HepG2 (cell line): ENCODE measurements around the gene UQCRC1. TPM values are rescaled to one million over a fixed set of nuclear protein-coding genes. Genes with fewer than 3 reads are reported as not detected.

Experiments used
- ATAC-seq: fragments of 200-7000 bp; cut with Tn5 transposase; 3 replicates; pipeline ENCODE4 v1.9.1; 2020; ENCODE audit warnings: mild to moderate bottlenecking, moderate library complexity
- BruUV-seq: library from RNA; stranded (reverse); fragments of 400-500 nt; replicated peaks from 2 replicates; lab custom pipeline; 2021; lab: Mats Ljungman, UMichigan
- CTCF ChIA-PET: fragments of 300-600 bp; formaldehyde crosslinking; extraction: SDS; loops from one replicate; lab custom pipeline; 2021; ENCODE audit warnings: low total read pairs, inconsistent platforms, low intra/inter-chr PET ratio; lab: Yijun Ruan, JAX
- POLR2A ChIA-PET: fragments of 350-600 bp; sonication (Branson Sonifier 250); formaldehyde crosslinking; loops from one replicate; lab custom pipeline; 2020; ENCODE audit warnings: antibody characterized with exemption, inconsistent platforms; lab: Yijun Ruan, JAX
- DNase-seq: peaks from one replicate; pipeline ENCODE4 v3.0.0-alpha.2; 2015; ENCODE audit warnings: low spot score
- FAIRE-seq: peaks from 3 replicates; lab custom pipeline; 2011; peaks lifted over from hg19 to GRCh38; lab: Jason Lieb, UNC
- H2AFZ ChIP-seq: one replicate; pipeline ENCODE4 v1.6.1; 2011; ENCODE audit warnings: low read length, inconsistent platforms
- H3K27ac ChIP-seq: fragments of 300-600 bp; 3 replicates; pipeline ENCODE4 v1.8.0; 2011; ENCODE audit warnings: mixed run types, mild to moderate bottlenecking, mixed read lengths, low read length, inconsistent platforms; ENCODE audit not compliant: insufficient read depth; ENCODE audit errors: extremely low read length
- H3K27me3 ChIP-seq, 2 experiments: fragments of 200-600 bp in 1 of 2; 2 replicates in 1 of 2; 3 replicates in 1 of 2; pipeline versions ENCODE4 v1.6.0 to v1.8.0; 2011; ENCODE audit warnings: low read length in 2 of 2, mild to moderate bottlenecking in 2 of 2, moderate library complexity in 2 of 2, inconsistent platforms in 1 of 2; ENCODE audit not compliant: insufficient read depth in 2 of 2, control insufficient read depth in 1 of 2
- H3K36me3 ChIP-seq, 2 experiments: fragments of 200-600 bp in 1 of 2; replicated peaks in 1 of 2; 2 replicates in 1 of 2; 3 replicates in 1 of 2; pipeline versions ENCODE4 v1.5.1 to v1.8.0; 2011; ENCODE audit warnings: low read length in 2 of 2, inconsistent platforms in 1 of 2; ENCODE audit not compliant: insufficient read depth in 2 of 2, control insufficient read depth in 1 of 2
- H3K4me1 ChIP-seq: 2 replicates; pipeline ENCODE4 v1.5.1; 2012; ENCODE audit warnings: low read length, inconsistent platforms; ENCODE audit not compliant: insufficient read depth
- H3K4me2 ChIP-seq: 2 replicates; pipeline ENCODE4 v1.6.0; 2011; ENCODE audit warnings: low read depth, low read length, inconsistent platforms
- H3K4me3 ChIP-seq, 3 experiments: fragments of 200-600 bp in 1 of 3; sonication (generic), shearing (Covaris generic) in 1 of 3; replicated peaks in 1 of 3; 2 replicates each; pipeline ENCODE4 v1.5.1; 2011 to 2016; ENCODE audit warnings: low read length in 3 of 3, inconsistent platforms in 2 of 3, low read depth in 2 of 3, mild to moderate bottlenecking in 2 of 3, control low read depth in 1 of 3, mixed read lengths in 1 of 3; ENCODE audit not compliant: insufficient read depth in 1 of 3
- H3K79me2 ChIP-seq: one replicate; pipeline ENCODE4 v1.6.1; 2011; ENCODE audit warnings: low read length, inconsistent platforms; ENCODE audit not compliant: insufficient read depth
- H3K9ac ChIP-seq: 2 replicates; pipeline ENCODE4 v1.6.0; 2011; ENCODE audit warnings: mild to moderate bottlenecking, low read depth, low read length, inconsistent platforms; ENCODE audit not compliant: insufficient read depth
- H3K9me3 ChIP-seq: 2 replicates; pipeline ENCODE4 v1.5.1; 2012; ENCODE audit warnings: mild to moderate bottlenecking, low read length
- H4K20me1 ChIP-seq: 2 replicates; pipeline ENCODE4 v1.6.0; 2011; ENCODE audit warnings: inconsistent platforms, mild to moderate bottlenecking, low read length, moderate library complexity; ENCODE audit not compliant: insufficient read depth
- BCL6 ChIP-seq: IDR thresholded peaks from 2 replicates; pipeline ENCODE4 v1.6.1; 2016; ENCODE audit warnings: missing genetic modification reagents, missing compliant biosample characterization
- HDAC6 ChIP-seq: fragments of 200-600 bp; sonication (generic); IDR thresholded peaks from 2 replicates; pipeline ENCODE4 v1.7.0; 2017; ENCODE audit warnings: mild to moderate bottlenecking, antibody characterized with exemption, low read length, low read depth
- NCOA2 ChIP-seq: sonication (generic); formaldehyde crosslinking; IDR thresholded peaks from 2 replicates; pipeline ENCODE4 v1.8.0; 2022; ENCODE audit warnings: inconsistent platforms
- NFIC ChIP-seq: IDR thresholded peaks from 2 replicates; pipeline ENCODE4 v1.6.1; 2012; ENCODE audit warnings: mild to moderate bottlenecking, low read length, inconsistent platforms
- RBM39 ChIP-seq: fragments of 200-400 bp; formaldehyde crosslinking; IDR thresholded peaks from one replicate; pipeline ENCODE4 v1.6.1; 2018; ENCODE audit warnings: antibody characterized with exemption, mild to moderate bottlenecking, low read depth, low read length; ENCODE audit not compliant: poor library complexity, severe bottlenecking
- THAP11 ChIP-seq: IDR thresholded peaks from 2 replicates; pipeline ENCODE4 v1.6.1; 2016; ENCODE audit warnings: missing biosample characterization, missing genetic modification reagents
- ZBTB7B ChIP-seq: sonication (generic); formaldehyde crosslinking; IDR thresholded peaks from 2 replicates; pipeline ENCODE4 v1.4.0; 2020; ENCODE audit warnings: missing genetic modification reagents
- ZNF567 ChIP-seq: sonication (generic); formaldehyde crosslinking; IDR thresholded peaks from 2 replicates; pipeline ENCODE4 v1.8.1; 2023; ENCODE audit warnings: mild to moderate bottlenecking, missing genetic modification reagents, borderline replicate concordance
- ZSCAN20 ChIP-seq: sonication (generic); formaldehyde crosslinking; IDR thresholded peaks from 2 replicates; pipeline ENCODE4 v1.4.0; 2020; ENCODE audit warnings: missing genetic modification reagents, mild to moderate bottlenecking, borderline replicate concordance
- WGBS: methylation state at CpG from one replicate; pipeline ENCODE4 v1.1.6; 2017; ENCODE audit warnings: low lambda C conversion rate; 5-methylcytosine and 5-hydroxymethylcytosine counted together
- in situ Hi-C: cut with HindIII; loops from 2 replicates; pipeline ENCODE4 v1.10.0; 2017; ENCODE audit warnings: low pct_unique_long_range_greater_than_20kb; ENCODE audit not compliant: extremely low pct_ligation_motif_present
- intact Hi-C: fragments of 100-400 bp; cut with micrococcal nuclease; formaldehyde crosslinking; loops from one replicate; pipeline ENCODE4 v1.10.0; 2022; ENCODE audit not compliant: unreplicated experiment
- polyA plus RNA-seq, 8 experiments: library from polyadenylated mRNA; depleted of rRNA in 3 of 8; stranded (reverse) in 7 of 8; unstranded in 1 of 8; fragments of >200 nt; fragmentation: Illumina TruSeq in 4 of 8; extraction: Trizol in 4 of 8; gene quantifications; 2 replicates each; pipeline versions ENCODE4 v1.2.1 to v1.2.3, GENCODE V29; 2011 to 2016; ENCODE audit warnings: low read depth in 4 of 8, missing spikeins in 1 of 8, mixed read lengths in 1 of 8; ENCODE audit not compliant: insufficient read depth in 1 of 8
- total RNA-seq, 5 experiments: library from RNA; depleted of rRNA; stranded (reverse); fragments of >200 nt; fragmentation: Illumina TruSeq; extraction: Trizol; gene quantifications; 2 replicates each; pipeline ENCODE4 v1.2.3, GENCODE V29; 2016; ENCODE audit warnings: low read depth in 1 of 5
- TF ChIP-seq, protein P1 (sequence below): IDR thresholded peaks from 2 replicates; pipeline ENCODE4 v1.6.1; 2016
- TF ChIP-seq, protein P2 (sequence below): sonication (generic); formaldehyde crosslinking; IDR thresholded peaks from 2 replicates; pipeline ENCODE4 v1.5.1; 2020; ENCODE audit warnings: mild to moderate bottlenecking, missing genetic modification reagents, moderate library complexity

UQCRC1 gene
- total and polyA plus RNA-seq, 2 of the 13 experiments (the other 11 are each of a cell fraction or from before 2014, with no cell fraction given): 316 to 680 TPM

DNA sequence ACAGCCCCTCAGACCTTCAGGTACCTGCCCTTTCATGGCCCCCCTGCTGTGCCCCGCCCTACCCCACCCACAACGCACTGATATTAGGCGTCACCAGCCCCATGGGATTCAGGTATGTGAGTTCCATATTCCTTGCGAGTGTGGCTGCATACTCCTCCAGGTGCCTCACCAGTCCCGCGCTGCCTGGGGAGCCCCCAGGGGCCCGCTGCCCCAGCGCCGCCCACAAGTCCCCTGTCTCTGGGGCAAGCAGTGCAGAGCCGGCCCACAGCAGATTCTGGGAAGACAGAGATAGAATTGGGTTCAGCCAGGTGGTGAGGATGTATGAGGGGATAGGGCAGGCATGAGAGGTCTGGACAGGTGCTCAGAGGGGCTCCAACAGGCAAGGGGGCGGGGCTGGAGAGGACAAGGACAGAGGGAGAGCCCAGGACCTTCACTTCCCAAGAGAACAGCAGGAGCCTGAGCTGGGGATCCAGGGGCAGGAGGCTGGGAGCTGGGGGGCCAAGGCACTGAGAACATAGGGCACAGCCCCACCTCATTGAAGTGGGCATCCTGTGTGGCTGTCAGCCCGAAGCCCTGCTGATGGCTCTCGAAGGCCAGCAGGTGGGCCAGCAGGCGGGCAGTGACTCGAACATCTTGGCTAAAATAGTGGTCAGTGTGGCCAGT lies 38.9 kb upstream of the UQCRC1 start:
- no peak overlapping the region for H3K9ac ChIP-seq
- FAIRE-seq (no peak), DNase-seq (no peak), ATAC-seq (no peak)
- in situ Hi-C loops: no loop called here
- ChIA-PET CTCF (no interaction called here), POLR2A (no interaction called here)
- no peak overlapping the region for H3K4me3 ChIP-seq
- intact Hi-C loops: no loop called here
- H3K79me2 ChIP-seq: no peaks in the 10 kb centered on the region
- TF ChIP-seq THAP11 (CRISPR knock-in tag) (no peak), RBM39 (no peak), ZNF567 (CRISPR knock-in tag) (no peak)
- H3K4me1 ChIP-seq: peaks cover 10% of the 10 kb centered on the region; the same call in 1 of the 2 replicates
- no peaks in the 10 kb centered on the region for H4K20me1 ChIP-seq
- H3K9me3 ChIP-seq: no peaks in the 10 kb centered on the region
- H3K36me3 ChIP-seq: peaks cover 0 to 3% of the 10 kb centered on the region in 2 experiments; a peak in 3 of 5 replicates
- 77% methylated on average over 8 of the region's 15 CpGs for WGBS
- H2AFZ ChIP-seq: no peak overlapping the region
- H3K4me2 ChIP-seq: no peak overlapping the region
- no TSS peak for BruUV-seq
- H3K27ac ChIP-seq: no peak overlapping the region
- no peaks in the 10 kb centered on the region for H3K27me3 ChIP-seq

DNA sequence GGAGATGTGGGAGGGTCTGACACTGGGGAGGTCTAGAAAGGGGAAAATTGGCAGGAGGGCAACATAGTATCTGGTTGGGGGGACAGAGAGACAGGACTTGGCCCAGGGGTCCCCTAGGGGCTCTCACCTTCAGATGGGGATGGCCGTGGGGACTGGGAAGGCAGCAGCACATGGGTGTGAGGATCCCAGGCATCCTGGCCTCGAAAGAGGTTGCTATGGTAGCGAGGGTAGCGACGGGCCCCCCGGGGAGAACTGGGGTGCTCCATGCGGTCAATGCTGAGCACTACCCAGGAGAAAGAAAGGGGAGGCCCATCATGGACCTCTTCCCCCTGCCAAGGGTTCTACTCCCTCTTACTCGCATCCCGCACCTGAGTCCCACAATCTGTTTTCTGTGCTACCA lies 38.3 kb upstream of the UQCRC1 start:
- peaks cover 0 to 3% of the 10 kb centered on the region in 2 experiments; a peak in 3 of 5 replicates for H3K36me3 ChIP-seq
- no peak overlapping the region for H2AFZ ChIP-seq
- H3K27me3 ChIP-seq: no peaks in the 10 kb centered on the region
- no TSS peak for BruUV-seq
- no peaks in the 10 kb centered on the region for H4K20me1 ChIP-seq
- DNase-seq (no peak), ATAC-seq (no peak), FAIRE-seq (no peak)
- H3K27ac ChIP-seq: no peak overlapping the region
- H3K9ac ChIP-seq: no peak overlapping the region
- intact Hi-C loops (no loop called here), in situ Hi-C loops (no loop called here)
- H3K4me3 ChIP-seq: no peak overlapping the region
- no peak overlapping the region for H3K4me2 ChIP-seq
- POLR2A ChIA-PET: no interaction called here
- H3K9me3 ChIP-seq: no peaks in the 10 kb centered on the region
- H3K4me1 ChIP-seq: peaks cover 4% of the 10 kb centered on the region; the same call in 1 of the 2 replicates
- CTCF ChIA-PET: no interaction called here
- WGBS: 82% methylated on average over 3 of the region's 9 CpGs
- TF ChIP-seq NFIC (no peak), ZSCAN20 (CRISPR knock-in tag) (no peak), HDAC6 (no peak), BCL6 (CRISPR knock-in tag) (no peak), NCOA2 (CRISPR knock-in tag) (no peak), ZBTB7B (CRISPR knock-in tag) (no peak)
- TF ChIP-seq, protein P1, sequence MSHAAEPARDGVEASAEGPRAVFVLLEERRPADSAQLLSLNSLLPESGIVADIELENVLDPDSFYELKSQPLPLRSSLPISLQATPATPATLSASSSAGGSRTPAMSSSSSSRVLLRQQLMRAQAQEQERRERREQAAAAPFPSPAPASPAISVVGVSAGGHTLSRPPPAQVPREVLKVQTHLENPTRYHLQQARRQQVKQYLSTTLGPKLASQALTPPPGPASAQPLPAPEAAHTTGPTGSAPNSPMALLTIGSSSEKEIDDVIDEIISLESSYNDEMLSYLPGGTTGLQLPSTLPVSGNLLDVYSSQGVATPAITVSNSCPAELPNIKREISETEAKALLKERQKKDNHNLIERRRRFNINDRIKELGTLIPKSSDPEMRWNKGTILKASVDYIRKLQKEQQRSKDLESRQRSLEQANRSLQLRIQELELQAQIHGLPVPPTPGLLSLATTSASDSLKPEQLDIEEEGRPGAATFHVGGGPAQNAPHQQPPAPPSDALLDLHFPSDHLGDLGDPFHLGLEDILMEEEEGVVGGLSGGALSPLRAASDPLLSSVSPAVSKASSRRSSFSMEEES: no peak
- TF ChIP-seq, protein P2, sequence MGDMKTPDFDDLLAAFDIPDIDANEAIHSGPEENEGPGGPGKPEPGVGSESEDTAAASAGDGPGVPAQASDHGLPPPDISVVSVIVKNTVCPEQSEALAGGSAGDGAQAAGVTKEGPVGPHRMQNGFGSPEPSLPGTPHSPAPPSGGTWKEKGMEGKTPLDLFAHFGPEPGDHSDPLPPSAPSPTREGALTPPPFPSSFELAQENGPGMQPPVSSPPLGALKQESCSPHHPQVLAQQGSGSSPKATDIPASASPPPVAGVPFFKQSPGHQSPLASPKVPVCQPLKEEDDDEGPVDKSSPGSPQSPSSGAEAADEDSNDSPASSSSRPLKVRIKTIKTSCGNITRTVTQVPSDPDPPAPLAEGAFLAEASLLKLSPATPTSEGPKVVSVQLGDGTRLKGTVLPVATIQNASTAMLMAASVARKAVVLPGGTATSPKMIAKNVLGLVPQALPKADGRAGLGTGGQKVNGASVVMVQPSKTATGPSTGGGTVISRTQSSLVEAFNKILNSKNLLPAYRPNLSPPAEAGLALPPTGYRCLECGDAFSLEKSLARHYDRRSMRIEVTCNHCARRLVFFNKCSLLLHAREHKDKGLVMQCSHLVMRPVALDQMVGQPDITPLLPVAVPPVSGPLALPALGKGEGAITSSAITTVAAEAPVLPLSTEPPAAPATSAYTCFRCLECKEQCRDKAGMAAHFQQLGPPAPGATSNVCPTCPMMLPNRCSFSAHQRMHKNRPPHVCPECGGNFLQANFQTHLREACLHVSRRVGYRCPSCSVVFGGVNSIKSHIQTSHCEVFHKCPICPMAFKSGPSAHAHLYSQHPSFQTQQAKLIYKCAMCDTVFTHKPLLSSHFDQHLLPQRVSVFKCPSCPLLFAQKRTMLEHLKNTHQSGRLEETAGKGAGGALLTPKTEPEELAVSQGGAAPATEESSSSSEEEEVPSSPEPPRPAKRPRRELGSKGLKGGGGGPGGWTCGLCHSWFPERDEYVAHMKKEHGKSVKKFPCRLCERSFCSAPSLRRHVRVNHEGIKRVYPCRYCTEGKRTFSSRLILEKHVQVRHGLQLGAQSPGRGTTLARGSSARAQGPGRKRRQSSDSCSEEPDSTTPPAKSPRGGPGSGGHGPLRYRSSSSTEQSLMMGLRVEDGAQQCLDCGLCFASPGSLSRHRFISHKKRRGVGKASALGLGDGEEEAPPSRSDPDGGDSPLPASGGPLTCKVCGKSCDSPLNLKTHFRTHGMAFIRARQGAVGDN: no peak
- H3K79me2 ChIP-seq: no peaks in the 10 kb centered on the region
